Fibroblast of lung (primary cell): Measurements from ENCODE around the gene SLIT3. TPM values are rescaled to one million over a fixed set of nuclear protein-coding genes. Genes with fewer than 3 reads are reported as not detected.

Source experiments
- DNase-seq, 2 donors: peaks; one replicate each; pipeline versions ENCODE4 v3.0.0 to v3.0.0-alpha.2; 2010; ENCODE audit warnings: low read depth in 2 of 2
- H2AFZ ChIP-seq: 2 replicates; pipeline ENCODE4 v1.5.1; 2012; ENCODE audit warnings: low read length, control low read depth, inconsistent platforms
- H3K27ac ChIP-seq: 2 replicates; pipeline ENCODE4 v1.5.1; 2011; ENCODE audit warnings: low read length, control low read depth; ENCODE audit not compliant: insufficient read depth
- H3K27me3 ChIP-seq: 2 replicates; pipeline ENCODE4 v1.5.1; 2011; ENCODE audit warnings: mild to moderate bottlenecking, low read length; ENCODE audit not compliant: control insufficient read depth, insufficient read depth
- H3K36me3 ChIP-seq: 2 replicates; pipeline ENCODE4 v1.5.1; 2011; ENCODE audit warnings: low read length; ENCODE audit not compliant: control insufficient read depth, insufficient read depth
- H3K4me1 ChIP-seq: 2 replicates; pipeline ENCODE4 v1.5.1; 2011; ENCODE audit warnings: low read length; ENCODE audit not compliant: control insufficient read depth, insufficient read depth; ENCODE audit errors: extremely low read depth
- H3K4me2 ChIP-seq: 2 replicates; pipeline ENCODE4 v1.5.1; 2011; ENCODE audit warnings: low read length, control low read depth; ENCODE audit not compliant: insufficient read depth; ENCODE audit errors: extremely low read depth
- H3K4me3 ChIP-seq, 4 experiments: fragments of 200-600 bp in 1 of 4; sonication (generic) in 1 of 4; replicated peaks in 1 of 4; 2 replicates each; pipeline ENCODE4 v1.5.1; 2011 to 2016; ENCODE audit warnings: low read length in 4 of 4, low read depth in 3 of 4, mild to moderate bottlenecking in 3 of 4, control low read depth in 2 of 4, inconsistent platforms in 1 of 4, mixed read lengths in 1 of 4; ENCODE audit not compliant: insufficient read depth in 1 of 4; ENCODE audit errors: control extremely low read depth in 1 of 4
- H3K79me2 ChIP-seq: 2 replicates; pipeline ENCODE4 v1.5.1; 2012; ENCODE audit warnings: mild to moderate bottlenecking, low read length, inconsistent platforms; ENCODE audit not compliant: control insufficient read depth, insufficient read depth
- H3K9ac ChIP-seq: 2 replicates; pipeline ENCODE4 v1.5.1; 2011; ENCODE audit warnings: mild to moderate bottlenecking, low read length, control low read depth; ENCODE audit not compliant: insufficient read depth
- H3K9me3 ChIP-seq: 2 replicates; pipeline ENCODE4 v1.5.1; 2012; ENCODE audit warnings: low read depth, low read length; ENCODE audit not compliant: control insufficient read depth, insufficient read depth
- H4K20me1 ChIP-seq: 2 replicates; pipeline ENCODE4 v1.5.1; 2011; ENCODE audit warnings: low read length; ENCODE audit not compliant: control insufficient read depth, insufficient read depth; ENCODE audit errors: extremely low read depth
- CTCF ChIP-seq, 2 donors: IDR thresholded peaks in 1 of 2; conservative IDR thresholded peaks in 1 of 2; 1 replicate in 1 of 2; 2 replicates in 1 of 2; pipeline ENCODE4 v1.5.1; 2011 to 2012; ENCODE audit warnings: low read length in 2 of 2, control low read depth in 1 of 2, inconsistent platforms in 1 of 2, low read depth in 1 of 2, mild to moderate bottlenecking in 1 of 2
- EZH2 ChIP-seq: IDR thresholded peaks from 2 replicates; pipeline ENCODE4 v1.5.1; 2012; ENCODE audit warnings: low read length, control low read depth, mild to moderate bottlenecking; ENCODE audit errors: missing control alignments
- polyA plus RNA-seq, 2 donors: library from polyadenylated mRNA; depleted of rRNA in 1 of 2; stranded (reverse) in 1 of 2; unstranded in 1 of 2; fragments of >200 nt; gene quantifications; 2 replicates each; pipeline ENCODE4 v1.2.1, GENCODE V29; 2011 to 2012; ENCODE audit warnings: missing spikeins in 1 of 2
- total RNA-seq: library from RNA; depleted of rRNA; stranded (reverse); fragments of >200 nt; gene quantifications from 2 replicates; pipeline ENCODE4 v1.2.1, GENCODE V29; 2014

SLIT3 gene
- total and polyA plus RNA-seq, 2 donors (not counting 1 experiment from before 2014, with no cell fraction given) = 1.6 to 4.6 TPM

GRCh38 chr5:168818558-168818957 lies 482.4 kb downstream of the SLIT3 start:
- Histone ChIP-seq H2AFZ (no peak overlapping the region), H4K20me1 (no peaks in the 10 kb centered on the region), H3K9me3 (no peaks in the 10 kb centered on the region), H3K4me2 (no peak overlapping the region), H3K79me2 (no peaks in the 10 kb centered on the region), H3K4me3 (no peak overlapping the region), H3K9ac (no peak overlapping the region), H3K4me1 (no peaks in the 10 kb centered on the region), H3K27ac (no peak overlapping the region), H3K36me3 (no peaks in the 10 kb centered on the region), H3K27me3 (no peaks in the 10 kb centered on the region)
- no peak for TF ChIP-seq CTCF (conservative IDR thresholded peaks at IDR 0.05 in 1 of 2, IDR thresholded peaks at IDR 0.05 in 1 of 2; ENCODE audit: low read depth in 1 of 2, low read length in 2 of 2)
- TF ChIP-seq EZH2 = no peak
- no peak for DNase-seq

GRCh38 chr5:168817591-168817990 lies 483.3 kb downstream of the SLIT3 start:
- Histone ChIP-seq H3K36me3 (no peaks in the 10 kb centered on the region), H3K9me3 (no peaks in the 10 kb centered on the region), H4K20me1 (no peaks in the 10 kb centered on the region), H3K27me3 (no peaks in the 10 kb centered on the region), H3K4me3 (no peak overlapping the region), H3K79me2 (no peaks in the 10 kb centered on the region), H3K4me2 (no peak overlapping the region), H3K27ac (no peak overlapping the region), H3K9ac (no peak overlapping the region), H2AFZ (no peak overlapping the region), H3K4me1 (no peaks in the 10 kb centered on the region)
- TF ChIP-seq EZH2 (no peak), CTCF (conservative IDR thresholded peaks at IDR 0.05 in 1 of 2, IDR thresholded peaks at IDR 0.05 in 1 of 2; ENCODE audit: low read depth in 1 of 2, low read length in 2 of 2) (no peak)
- DNase-seq = no peak

GRCh38 chr5:168816661-168817060 lies 484.3 kb downstream of the SLIT3 start:
- H3K9me3 ChIP-seq = no peaks in the 10 kb centered on the region
- TF ChIP-seq EZH2 = no peak
- no peak for TF ChIP-seq CTCF (conservative IDR thresholded peaks at IDR 0.05 in 1 of 2, IDR thresholded peaks at IDR 0.05 in 1 of 2; ENCODE audit: low read depth in 1 of 2, low read length in 2 of 2)
- H3K4me2 ChIP-seq = no peak overlapping the region
- H2AFZ ChIP-seq = no peak overlapping the region
- no peaks in the 10 kb centered on the region for H3K27me3 ChIP-seq
- H3K79me2 ChIP-seq = no peaks in the 10 kb centered on the region
- H3K4me1 ChIP-seq = no peaks in the 10 kb centered on the region
- DNase-seq = no peak
- no peak overlapping the region for H3K4me3 ChIP-seq
- H3K36me3 ChIP-seq = no peaks in the 10 kb centered on the region
- no peaks in the 10 kb centered on the region for H4K20me1 ChIP-seq
- H3K9ac ChIP-seq = no peak overlapping the region
- no peak overlapping the region for H3K27ac ChIP-seq
